ENCODE measurements around the gene RXRA.

RXRA gene

GRCh38 chr9:134356496-134357470 is 30.5 kb downstream of the RXRA start:
- TF ChIP-seq CTCF (IDR thresholded peaks at IDR 0.05): no peak
- H3K4me3 Mint-ChIP-seq: no peak overlapping the region

GRCh38 chr9:134357631-134358025 is 31.4 kb downstream of the RXRA start:
- TF ChIP-seq CTCF (IDR thresholded peaks at IDR 0.05): no peak
- no peak overlapping the region for H3K4me3 Mint-ChIP-seq
- no peak for DNase-seq
- no peak overlapping the region for H3K27ac Mint-ChIP-seq
- no peaks in the 10 kb centered on the region for H3K9me3 Mint-ChIP-seq
- peaks cover 19% of the 10 kb centered on the region for H3K4me1 Mint-ChIP-seq
- no peaks in the 10 kb centered on the region for H3K27me3 Mint-ChIP-seq (ENCODE audit: low read depth, poor library complexity)
- no peaks in the 10 kb centered on the region for H3K36me3 Mint-ChIP-seq (ENCODE audit: low read depth)

More at GRCh38 chr9:134356496-134357470, 30.5 kb downstream of the RXRA start:
- H3K36me3 Mint-ChIP-seq (ENCODE audit: low read depth): no peaks in the 10 kb centered on the region
- no peak overlapping the region for H3K27ac Mint-ChIP-seq
- H3K27me3 Mint-ChIP-seq (ENCODE audit: low read depth, poor library complexity): no peaks in the 10 kb centered on the region
- no peak for DNase-seq
- no peaks in the 10 kb centered on the region for H3K9me3 Mint-ChIP-seq
- peaks cover 24% of the 10 kb centered on the region for H3K4me1 Mint-ChIP-seq

- no peak for TF ChIP-seq CTCF (IDR thresholded peaks at IDR 0.05)
- no peak for DNase-seq
- Mint-ChIP-seq H3K27me3 (ENCODE audit: low read depth, poor library complexity) (peaks cover 3% of the 10 kb centered on the region), H3K4me1 (peaks cover 13% of the 10 kb centered on the region), H3K27ac (no peak overlapping the region), H3K4me3 (no peak overlapping the region), H3K9me3 (no peaks in the 10 kb centered on the region), H3K36me3 (ENCODE audit: low read depth) (no peaks in the 10 kb centered on the region)
Measured at GRCh38 chr9:134358026-134358661, 31.9 kb downstream of the RXRA start.

- Mint-ChIP-seq H3K36me3 (ENCODE audit: low read depth) (no peaks in the 10 kb centered on the region), H3K9me3 (no peaks in the 10 kb centered on the region), H3K4me1 (peaks cover 11% of the 10 kb centered on the region), H3K27ac (no peak overlapping the region), H3K4me3 (no peak overlapping the region), H3K27me3 (ENCODE audit: low read depth, poor library complexity) (peaks cover 3% of the 10 kb centered on the region)
- DNase-seq: no peak
- TF ChIP-seq CTCF (IDR thresholded peaks at IDR 0.05): no peak
Measured at GRCh38 chr9:134358662-134359319, 32.5 kb downstream of the RXRA start.

GRCh38 chr9:134359493-134360179 is 33.4 kb downstream of the RXRA start:
- peaks cover 7% of the 10 kb centered on the region for H3K4me1 Mint-ChIP-seq
- TF ChIP-seq CTCF (IDR thresholded peaks at IDR 0.05): no peak
- no peaks in the 10 kb centered on the region for H3K9me3 Mint-ChIP-seq
- H3K27me3 Mint-ChIP-seq (ENCODE audit: low read depth, poor library complexity): peaks cover 3% of the 10 kb centered on the region
- H3K36me3 Mint-ChIP-seq (ENCODE audit: low read depth): no peaks in the 10 kb centered on the region
- H3K4me3 Mint-ChIP-seq: no peak overlapping the region
- DNase-seq: no peak
- H3K27ac Mint-ChIP-seq: no peak overlapping the region

All from nephron progenitor cell (in vitro differentiated cells).